Brain microvascular endothelial cell (primary cell): Measurements from ENCODE around the gene HOXC11.

Experiments used
- DNase-seq: peaks from one replicate; pipeline ENCODE4 v3.0.0-alpha.2; 2020
- H3K27ac ChIP-seq: fragments of 250-450 bp; sonication (Bioruptor Pico); 2 replicates; pipeline ENCODE4 v1.5.1; 2020; ENCODE audit warnings: mild to moderate bottlenecking, moderate library complexity
- H3K27me3 ChIP-seq: fragments of 250-450 bp; sonication (Bioruptor Pico); replicated peaks from 2 replicates; pipeline ENCODE4 v1.5.1; 2020; ENCODE audit warnings: mild to moderate bottlenecking
- H3K36me3 ChIP-seq: fragments of 250-450 bp; sonication (Bioruptor Pico); replicated peaks from 2 replicates; pipeline ENCODE4 v1.5.1; 2020; ENCODE audit warnings: mild to moderate bottlenecking
- H3K4me3 ChIP-seq: 2 replicates; pipeline ENCODE4 v1.5.1; 2011; ENCODE audit warnings: low read depth, mild to moderate bottlenecking, control low read depth, low read length, moderate library complexity
- CTCF ChIP-seq: IDR thresholded peaks from 2 replicates; pipeline ENCODE4 v1.5.1; 2011; ENCODE audit warnings: low read depth, mild to moderate bottlenecking, moderate library complexity, low read length, control low read depth, inconsistent platforms; ENCODE audit errors: missing control alignments
- in situ Hi-C: cut with HindIII; loops from 2 replicates; pipeline ENCODE4 v1.10.0; 2017; ENCODE audit warnings: low sequenced_read_pairs, low pct_ligation_motif_present

The HOXC11 gene

GRCh38 chr12:53948650-53949593 lies 24.0 kb upstream of the HOXC11 start:
- no peak for DNase-seq
- Histone ChIP-seq H3K36me3 (no peaks in the 10 kb centered on the region), H3K4me3 (no peak overlapping the region), H3K27me3 (peaks cover 94% of the 10 kb centered on the region), H3K27ac (no peak overlapping the region)
- TF ChIP-seq CTCF = peak; percentile 8
- in situ Hi-C loops = no loop called here

GRCh38 chr12:53949631-53950436 lies 23.1 kb upstream of the HOXC11 start:
- in situ Hi-C loops = no loop called here
- H3K27ac ChIP-seq = no peak overlapping the region
- H3K27me3 ChIP-seq = peaks cover 94% of the 10 kb centered on the region
- H3K4me3 ChIP-seq = no peak overlapping the region
- no peak for TF ChIP-seq CTCF
- DNase-seq = no peak
- H3K36me3 ChIP-seq = no peaks in the 10 kb centered on the region

- Histone ChIP-seq H3K36me3 (no peaks in the 10 kb centered on the region), H3K27me3 (peaks cover 94% of the 10 kb centered on the region), H3K27ac (no peak overlapping the region), H3K4me3 (no peak overlapping the region)
- TF ChIP-seq CTCF = no peak
- no peak for DNase-seq
- in situ Hi-C loops = no loop called here
Observed at GRCh38 chr12:53950437-53950773, 22.5 kb upstream of the HOXC11 start.

DNA sequence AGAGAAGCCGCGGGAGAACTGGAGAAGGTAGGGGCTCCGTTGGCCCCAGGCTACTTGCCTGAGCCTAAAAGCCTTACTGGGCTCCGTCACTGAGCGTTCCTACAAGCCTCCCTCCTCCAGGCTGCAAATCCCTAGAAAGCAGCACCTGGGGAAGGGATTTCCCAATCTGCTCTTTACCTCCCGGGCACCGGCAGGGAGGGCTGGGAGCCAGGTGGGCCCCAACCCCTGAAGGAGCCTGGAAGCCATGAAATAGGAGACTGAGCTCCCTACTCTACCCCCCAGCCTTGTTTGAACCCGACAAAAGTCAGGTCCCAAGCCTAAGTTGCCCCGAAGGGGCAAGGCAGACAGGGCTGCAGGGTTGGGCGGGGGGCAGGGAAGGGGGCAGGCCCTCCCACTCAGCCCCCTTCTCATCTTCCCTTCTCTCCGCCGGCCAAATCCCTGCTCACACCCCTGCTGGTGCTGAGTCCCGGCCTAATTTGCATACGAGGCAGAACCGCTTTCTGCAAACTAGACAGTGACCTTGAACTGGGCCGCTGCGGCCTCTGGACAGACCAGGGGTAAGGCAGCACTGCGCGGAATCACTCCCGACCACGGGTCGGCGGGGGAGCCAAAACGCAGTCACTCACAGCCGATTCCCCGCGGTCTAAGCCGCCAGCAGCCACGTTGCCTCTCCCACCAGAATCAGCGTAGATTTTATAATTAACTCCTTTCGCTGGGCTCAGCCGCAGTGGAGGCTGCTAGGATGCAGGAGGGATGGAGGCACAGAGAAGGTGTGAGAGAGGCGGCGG lies 21.9 kb upstream of the HOXC11 start:
- no peak overlapping the region for H3K4me3 ChIP-seq
- H3K27me3 ChIP-seq = peaks cover 94% of the 10 kb centered on the region
- no peak for DNase-seq
- in situ Hi-C loops = no loop called here
- H3K27ac ChIP-seq = no peak overlapping the region
- TF ChIP-seq CTCF = no peak
- H3K36me3 ChIP-seq = no peaks in the 10 kb centered on the region

DNA sequence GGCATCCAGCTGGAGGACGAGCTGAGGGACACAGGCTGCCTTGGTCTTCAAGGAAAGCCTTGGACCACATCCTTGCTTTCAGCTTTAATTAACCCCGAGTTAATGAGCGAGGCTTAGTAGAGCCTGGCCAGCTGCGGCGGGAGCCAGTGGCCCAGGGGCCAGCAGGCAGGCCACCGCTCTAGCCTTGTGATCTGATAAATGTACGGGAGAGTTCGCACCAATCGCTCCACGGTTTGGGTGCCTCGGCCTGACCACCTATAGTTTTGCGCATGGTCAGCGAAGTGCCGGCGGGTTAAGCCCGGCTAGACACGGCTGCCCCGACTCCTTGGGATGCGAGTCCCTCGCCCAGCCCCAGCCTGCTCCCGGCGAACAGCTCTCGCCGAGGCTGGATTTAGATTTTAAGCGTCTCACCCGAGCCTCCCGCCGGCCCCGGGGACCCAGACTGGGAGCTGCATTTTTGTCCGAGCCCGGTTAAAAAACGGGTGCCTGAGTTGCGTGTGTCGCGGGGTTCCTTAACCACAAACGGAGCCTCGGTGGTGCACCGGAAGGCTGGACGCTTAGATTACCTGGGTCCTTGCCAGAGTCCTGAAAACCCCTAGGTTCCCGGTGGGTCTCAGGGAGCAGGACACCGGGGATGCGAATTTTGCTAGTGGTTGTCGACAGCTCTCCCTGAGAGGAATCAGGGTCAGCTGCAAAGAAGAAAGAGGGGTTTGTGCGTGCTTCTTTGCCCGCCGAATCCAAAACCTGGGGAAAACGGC lies 21.2 kb upstream of the HOXC11 start:
- no peak overlapping the region for H3K4me3 ChIP-seq
- peaks cover 94% of the 10 kb centered on the region for H3K27me3 ChIP-seq
- H3K36me3 ChIP-seq = no peaks in the 10 kb centered on the region
- DNase-seq = no peak
- in situ Hi-C loops = no loop called here
- no peak for TF ChIP-seq CTCF
- H3K27ac ChIP-seq = no peak overlapping the region
